Measurements from ENCODE around the gene KTN1.

KTN1 gene

GRCh38 chr14:55711175-55711811 lies 131.3 kb downstream of the KTN1 start:
- DNase-seq (ENCODE audit: low read depth in 1 of 2, low spot score in 1 of 2): no peak

- DNase-seq (ENCODE audit: low read depth in 1 of 2, low spot score in 1 of 2): no peak
These were observed 132.5 kb downstream of the KTN1 start for GRCh38 chr14:55712491-55712890.

DNA sequence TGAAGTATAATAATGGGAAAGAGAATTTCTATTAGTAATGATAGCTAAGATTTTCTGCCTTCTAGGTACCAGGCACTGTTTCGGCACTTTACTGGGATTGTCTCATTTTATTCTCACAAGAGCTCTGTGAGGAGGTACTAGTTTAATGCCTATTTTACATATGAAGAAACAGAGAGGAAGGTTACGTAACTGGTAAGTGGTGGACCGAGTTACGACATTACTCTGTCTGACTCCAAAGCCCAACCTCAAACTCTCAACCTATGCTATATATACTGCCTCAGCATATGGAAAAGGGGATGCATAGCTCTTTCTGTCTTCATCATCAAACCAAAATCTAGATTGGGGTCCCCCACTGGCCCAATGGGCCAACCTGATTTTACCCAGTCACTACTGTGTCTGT lies 133.5 kb downstream of the KTN1 start:
- no peak for DNase-seq (ENCODE audit: low read depth in 1 of 2, low spot score in 1 of 2)

DNA sequence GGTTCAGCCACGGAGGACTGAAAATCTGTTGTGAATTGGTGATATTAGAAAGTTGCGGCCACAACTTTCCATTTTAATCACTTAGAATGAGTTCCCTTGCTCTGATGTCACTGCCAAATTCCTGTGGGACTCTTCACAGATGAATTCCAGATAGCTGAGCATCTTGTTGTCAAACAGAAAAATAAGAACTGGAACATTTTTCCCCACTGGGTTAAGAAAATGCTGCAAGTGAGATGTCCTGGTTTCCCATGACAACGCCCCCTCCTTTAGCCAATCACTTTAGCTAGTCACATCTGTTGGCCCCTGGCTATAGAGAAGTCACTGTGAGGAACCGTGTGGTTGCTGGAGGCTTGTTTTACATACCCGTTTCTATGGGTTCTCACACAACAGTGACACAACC lies 135.9 kb downstream of the KTN1 start:
- DNase-seq (ENCODE audit: low read depth in 1 of 2, low spot score in 1 of 2): no peak

DNA sequence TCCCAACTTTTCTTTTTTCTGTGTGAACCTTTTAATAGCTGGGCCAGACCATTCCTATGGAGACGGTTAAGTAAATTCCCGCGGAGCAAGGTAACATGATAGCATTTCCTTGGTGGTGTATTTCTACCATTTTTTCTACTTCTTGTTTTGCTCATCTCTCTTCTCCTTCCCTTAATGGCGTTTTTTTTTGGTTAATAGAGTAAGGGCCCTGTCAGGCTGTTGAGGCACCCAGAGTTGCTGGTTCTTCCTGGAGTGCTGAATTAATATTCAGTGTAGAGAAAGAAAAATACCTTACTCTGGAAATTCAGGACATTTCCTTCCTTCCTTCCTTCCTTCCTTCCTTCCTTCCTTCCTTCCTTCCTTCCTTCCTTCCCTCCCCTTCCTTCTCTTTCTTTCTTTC lies 137.6 kb downstream of the KTN1 start:
- no peak for DNase-seq (ENCODE audit: low read depth in 1 of 2, low spot score in 1 of 2)

GRCh38 chr14:55718551-55718950 lies 138.5 kb downstream of the KTN1 start:
- no peak for DNase-seq (ENCODE audit: low read depth in 1 of 2, low spot score in 1 of 2)

DNA sequence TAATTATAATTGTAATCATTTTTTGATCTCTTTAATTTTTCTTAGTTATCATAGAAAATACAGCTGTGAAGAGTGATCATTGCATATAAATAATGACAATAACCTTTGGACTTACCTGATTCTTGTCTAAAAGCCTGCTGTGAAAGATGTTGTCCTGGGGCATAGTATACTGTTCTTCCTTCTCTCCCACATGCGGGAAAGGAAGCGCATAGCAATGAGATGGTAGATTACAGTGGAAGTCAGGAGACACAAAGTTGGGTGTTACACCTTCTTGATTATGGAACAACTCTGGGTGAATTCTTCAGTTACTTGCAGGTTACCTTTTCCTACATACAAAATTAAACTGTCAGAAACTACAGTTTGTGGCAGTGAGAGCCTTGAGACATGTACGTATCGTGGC lies 140.8 kb downstream of the KTN1 start:
- no peak for DNase-seq (ENCODE audit: low read depth in 1 of 2, low spot score in 1 of 2)

DNA sequence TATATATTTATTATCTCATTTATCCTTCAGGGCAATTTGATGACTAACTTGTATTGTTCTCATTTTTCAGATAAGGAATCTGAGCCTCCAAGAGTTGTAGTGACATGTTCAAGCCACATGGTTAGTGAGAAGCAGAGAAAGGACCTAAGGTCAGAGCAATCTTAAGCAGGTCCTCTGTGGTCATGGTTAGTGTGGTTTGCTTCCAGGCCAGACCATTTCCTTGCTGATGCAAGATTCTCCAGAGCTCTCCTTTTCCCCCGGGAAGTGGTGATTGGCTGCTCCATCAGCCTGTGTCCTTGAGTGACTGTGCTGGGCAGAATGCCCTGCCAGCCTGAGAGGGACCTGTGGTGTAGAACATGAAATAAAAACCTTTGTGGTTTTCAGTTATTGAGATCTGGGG lies 141.3 kb downstream of the KTN1 start:
- DNase-seq (ENCODE audit: low read depth in 1 of 2, low spot score in 1 of 2): no peak

GRCh38 chr14:55722054-55722453 lies 142.0 kb downstream of the KTN1 start:
- DNase-seq (ENCODE audit: low read depth in 1 of 2, low spot score in 1 of 2): no peak

GRCh38 chr14:55724736-55725135 lies 144.7 kb downstream of the KTN1 start:
- DNase-seq (ENCODE audit: low read depth in 1 of 2, low spot score in 1 of 2): no peak

DNA sequence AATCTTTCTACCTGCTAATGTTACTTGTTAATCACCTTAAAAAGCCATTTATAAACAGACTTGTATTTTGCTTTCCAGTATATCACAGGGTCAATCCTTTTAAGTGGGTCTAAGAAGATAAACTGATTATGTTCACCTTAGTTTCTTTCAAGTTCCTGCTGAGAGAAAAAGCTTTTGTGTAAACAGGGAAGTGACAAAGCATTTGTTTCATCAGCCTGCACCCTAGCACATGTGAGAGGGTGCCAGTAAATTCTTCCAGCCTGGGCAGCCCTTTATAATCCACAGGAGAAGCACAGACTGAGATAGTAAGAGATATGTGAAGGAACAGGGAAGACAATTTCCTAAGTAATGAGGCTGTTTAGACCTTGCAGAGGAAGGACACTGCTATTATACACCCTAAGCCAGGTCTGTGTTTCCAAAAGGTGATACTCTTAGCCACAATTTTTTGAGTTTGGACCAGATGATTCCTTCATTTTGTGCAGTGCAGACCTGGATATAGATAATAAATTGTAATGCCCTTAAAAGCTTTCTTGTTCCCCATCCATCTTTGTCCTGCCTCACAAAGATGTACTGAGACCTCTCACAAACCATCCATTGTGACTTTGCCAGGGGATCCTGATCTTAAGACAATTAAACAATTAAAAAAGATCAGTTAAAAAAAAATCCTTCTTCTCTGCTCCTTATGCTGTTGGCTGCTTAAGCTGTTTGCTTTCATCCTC lies 150.7 kb downstream of the KTN1 start:
- DNase-seq (ENCODE audit: low read depth in 1 of 2, low spot score in 1 of 2): no peak

GRCh38 chr14:55731311-55731872 lies 151.4 kb downstream of the KTN1 start:
- no peak for DNase-seq (ENCODE audit: low read depth in 1 of 2, low spot score in 1 of 2)

DNA sequence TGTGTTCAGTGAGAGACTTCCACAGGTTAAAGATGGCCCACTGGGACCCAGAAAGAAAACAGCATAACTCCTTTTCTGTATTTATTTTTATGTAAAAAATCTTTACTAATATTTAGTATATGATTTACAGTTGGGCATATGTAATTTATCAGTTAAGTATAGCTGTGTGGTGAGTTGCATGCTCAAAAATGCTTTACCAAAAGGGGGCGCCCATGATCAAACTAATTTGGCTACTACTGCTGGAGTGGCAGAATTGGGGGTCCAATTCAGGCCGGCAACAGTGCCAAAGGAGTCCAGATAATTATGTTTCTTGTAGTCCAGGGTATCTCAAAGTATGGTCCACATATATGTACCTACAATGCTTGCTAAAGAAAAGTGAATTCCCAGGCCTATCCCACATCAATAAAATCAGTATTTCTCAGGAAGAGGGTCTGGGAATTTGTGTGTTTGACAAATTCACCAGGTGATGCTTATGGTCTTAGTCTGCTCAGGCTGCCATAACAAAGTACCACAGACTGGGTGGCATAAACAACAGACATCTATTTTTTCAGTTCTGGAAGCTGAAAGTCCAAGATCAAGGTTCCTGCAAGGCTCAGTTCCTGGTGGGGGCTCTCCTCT lies 152.0 kb downstream of the KTN1 start:
- DNase-seq (ENCODE audit: low read depth in 1 of 2, low spot score in 1 of 2): peak; percentile 4 to 46

DNA sequence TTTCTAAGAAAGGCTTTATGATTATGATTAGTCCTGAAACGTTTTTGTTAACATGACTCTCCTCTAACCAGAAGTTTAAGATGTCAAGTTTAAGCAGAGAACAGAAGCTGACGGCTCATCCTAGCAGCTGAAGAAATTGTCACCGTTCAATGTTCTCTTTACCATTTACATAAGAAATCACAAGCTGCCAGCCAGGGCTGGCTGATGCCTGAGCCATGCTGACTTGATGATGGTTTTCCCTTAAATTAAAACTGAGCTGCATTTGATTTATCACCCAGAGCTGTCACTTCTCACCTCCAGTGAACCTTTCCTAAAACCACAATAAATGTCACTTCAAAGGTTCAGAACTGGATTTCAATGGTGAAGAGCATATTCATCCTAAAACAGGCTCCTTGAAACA lies 153.6 kb downstream of the KTN1 start:
- DNase-seq (ENCODE audit: low read depth in 1 of 2, low spot score in 1 of 2): no peak
